Stimulated activated CD8-positive, alpha-beta memory T cell treated with anti-CD3 and anti-CD28 coated beads, Interleukin-4, amount 100 ng/mL, for 1 hour (primary cell): Measurements from ENCODE around the gene SCUBE2.

ENCODE experiments used
- DNase-seq, 2 donors: peaks; one replicate each; pipeline ENCODE4 v3.0.0-alpha.2; 2020; ENCODE audit warnings: low read depth in 2 of 2, low spot score in 1 of 2

SCUBE2 gene

GRCh38 chr11:8971196-8971923 is 120.0 kb downstream of the SCUBE2 start:
- DNase-seq = no peak
